Pancreas (tissue), 10 donors: Measurements from ENCODE around the gene ROBO1. TPM values are rescaled to one million over a fixed set of nuclear protein-coding genes. Genes with fewer than 3 reads are reported as not detected.

Source experiments
- ATAC-seq, 4 donors: fragments of 200-7000 bp; cut with Tn5 transposase; one replicate each; pipeline versions ENCODE4 v1.8.0 to v1.9.1; 2020; ENCODE audit warnings: mild to moderate bottlenecking in 4 of 4, moderate library complexity in 4 of 4
- DNase-seq, 6 donors: peaks; one replicate each; pipeline ENCODE4 v3.0.0-alpha.2; 2020
- FAIRE-seq: peaks from 2 replicates; lab custom pipeline; 2012; peaks lifted over from hg19 to GRCh38; lab: Jason Lieb, UNC
- H3K27ac ChIP-seq, 4 donors: fragments of 200-600 bp; sonication (generic); 1 replicate in 3 of 4; 2 replicates in 1 of 4; pipeline versions ENCODE4 v1.5.0 to v1.8.0; 2020
- H3K27me3 ChIP-seq, 4 donors: fragments of 200-600 bp; one replicate each; pipeline ENCODE4 v1.8.0; 2021
- H3K36me3 ChIP-seq, 3 donors: fragments of 200-600 bp; sonication (generic) in 1 of 3; one replicate each; pipeline versions ENCODE4 v1.5.0 to v1.8.0; 2020 to 2021
- H3K4me1 ChIP-seq, 3 donors: fragments of 200-600 bp; one replicate each; pipeline ENCODE4 v1.8.0; 2021
- H3K4me3 ChIP-seq, 4 donors: fragments of 200-600 bp; sonication (generic) in 2 of 4; one replicate each; pipeline versions ENCODE4 v1.5.0 to v1.8.0; 2020 to 2021
- H3K9me3 ChIP-seq, 4 donors: fragments of 200-600 bp; one replicate each; pipeline ENCODE4 v1.8.0; 2021
- CTCF ChIP-seq, 4 donors: fragments of 200-600 bp; sonication (generic) in 3 of 4; IDR thresholded peaks; one replicate each; pipeline versions ENCODE4 v1.5.0 to v1.8.0; 2021; ENCODE audit warnings: antibody characterized with exemption in 4 of 4
- WGBS, 2 donors: extraction: QIAGEN DNeasy Blood & Tissue Kit; methylation state at CpG; one replicate each; pipeline ENCODE4 v1.1.7; 2013; 5-methylcytosine and 5-hydroxymethylcytosine counted together
- intact Hi-C, 3 donors: fragments of 100-400 bp; cut with DNase I; formaldehyde crosslinking; loops; one replicate each; pipeline versions ENCODE4 v1.11.1 to v1.14.2; 2022
- polyA plus RNA-seq, 2 donors: library from polyadenylated mRNA; stranded (reverse); fragments of 200-250 nt; gene quantifications; one replicate each; pipeline ENCODE4 v1.2.3, GENCODE V29; 2013
- total RNA-seq, 6 donors: library from RNA; stranded (reverse); fragmentation: NEBNext Ultra II Directional in 4 of 6; extraction: Animal tissue kit (Norgen Biotek cat#: 25700) in 4 of 6; gene quantifications; one replicate each; pipeline versions ENCODE4 v1.2.1 to v1.2.4, GENCODE V29; 2021 to 2023
- donor health status: healthy with polysubstance abuse.
- donor health status: DM: no; HTN: no; CAD: no; lungs with moderate emphysema.
- donor health status: DM: no; HTN: no; CAD: no.
- donor health status: control.
- donor health status: control.
- donor health status: Bipolar disorder and iron deficiency.
- donor health status: DM: yes; HTN: yes; CAD: no.
- donor health status: DM: no; HTN: no; CAD: no.
- donor health status: DM: no; HTN: no; CAD: no.
- donor health status: DM: yes; HTN: yes; CAD: no.

Gene ROBO1
- total and polyA plus RNA-seq, 8 donors, result 0.51 to 8.5 (median 2.8) TPM

- no peak for DNase-seq
- Histone ChIP-seq H3K36me3 (no peaks in the 10 kb centered on the region), H3K27ac (no peak overlapping the region), H3K4me1 (no peaks in the 10 kb centered on the region), H3K4me3 (no peak overlapping the region), H3K27me3 (no peaks in the 10 kb centered on the region), H3K9me3 (no peaks in the 10 kb centered on the region)
- no peak for TF ChIP-seq CTCF (IDR thresholded peaks at IDR 0.05)
- FAIRE-seq, result no peak
- intact Hi-C loops, result no loop called here
- ATAC-seq, result no peak
Measured at GRCh38 chr3:79157191-79157590, 610.6 kb downstream of the ROBO1 start.

DNA sequence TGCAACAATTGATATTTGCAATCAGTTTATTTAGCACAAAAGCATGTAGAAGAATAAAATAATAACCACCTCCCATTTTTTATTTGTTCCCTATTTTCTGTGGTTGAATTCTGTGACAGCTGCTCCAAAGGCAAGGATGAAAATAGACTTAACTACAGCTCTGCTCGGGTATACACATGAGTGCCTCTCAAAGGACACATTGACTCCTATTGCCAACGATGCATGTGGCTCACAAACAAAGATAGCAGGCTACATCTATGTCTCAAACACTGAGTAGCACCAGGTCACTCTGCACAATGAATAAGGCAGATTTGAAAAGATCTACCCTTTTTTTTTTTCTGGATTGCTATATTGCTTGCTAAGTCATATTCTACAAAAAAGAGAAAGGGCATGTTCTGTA lies 612.9 kb downstream of the ROBO1 start:
- Histone ChIP-seq H3K36me3 (no peaks in the 10 kb centered on the region), H3K27me3 (no peaks in the 10 kb centered on the region), H3K4me1 (no peaks in the 10 kb centered on the region), H3K27ac (no peak overlapping the region), H3K9me3 (no peaks in the 10 kb centered on the region), H3K4me3 (no peak overlapping the region)
- intact Hi-C loops, result no loop called here
- 27 to 30% methylated on average over 2 of the region's 2 CpGs for WGBS, 2 donors
- no peak for FAIRE-seq
- ATAC-seq, result no peak
- no peak for TF ChIP-seq CTCF (IDR thresholded peaks at IDR 0.05)
- DNase-seq, result no peak

GRCh38 chr3:79148786-79149185 lies 619.0 kb downstream of the ROBO1 start:
- no peak for ATAC-seq
- no peaks in the 10 kb centered on the region for H3K4me1 ChIP-seq

DNA sequence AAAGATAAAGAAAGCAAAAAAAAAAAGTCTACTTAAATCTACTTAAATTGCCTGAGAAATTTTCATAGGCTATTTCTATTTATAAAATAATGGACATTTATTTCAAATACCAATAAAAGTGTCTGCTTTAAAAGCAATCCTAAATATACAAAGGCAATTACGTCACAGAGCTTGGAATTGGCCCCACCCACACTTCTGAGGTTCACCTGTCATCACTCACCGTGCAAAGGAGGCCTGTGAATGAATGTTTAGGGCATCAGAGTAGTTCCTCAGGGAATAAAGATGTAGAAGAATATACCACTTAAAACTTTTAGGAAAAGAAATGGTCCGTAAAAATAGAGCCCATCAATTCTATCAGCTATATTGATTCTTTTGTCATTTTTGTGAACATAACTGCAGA lies 621.8 kb downstream of the ROBO1 start:
- Histone ChIP-seq H3K27ac (no peak overlapping the region), H3K4me3 (no peak overlapping the region), H3K4me1 (no peaks in the 10 kb centered on the region), H3K27me3 (no peaks in the 10 kb centered on the region), H3K36me3 (no peaks in the 10 kb centered on the region), H3K9me3 (no peaks in the 10 kb centered on the region)
- FAIRE-seq, result no peak
- DNase-seq, result no peak
- no peak for TF ChIP-seq CTCF (IDR thresholded peaks at IDR 0.05)
- intact Hi-C loops, result no loop called here
- 49 to 58% methylated on average over 3 of the region's 3 CpGs for WGBS, 2 donors
- no peak for ATAC-seq

More at GRCh38 chr3:79148786-79149185, 619.0 kb downstream of the ROBO1 start:
- no peaks in the 10 kb centered on the region for H3K9me3 ChIP-seq
- no peak overlapping the region for H3K4me3 ChIP-seq
- DNase-seq, result no peak
- intact Hi-C loops, result no loop called here
- no peaks in the 10 kb centered on the region for H3K36me3 ChIP-seq
- no peaks in the 10 kb centered on the region for H3K27me3 ChIP-seq
- no peak overlapping the region for H3K27ac ChIP-seq
- no peak for FAIRE-seq
- WGBS, 2 donors, result 72 to 83% methylated on average over 2 of the region's 2 CpGs
- TF ChIP-seq CTCF (IDR thresholded peaks at IDR 0.05), result no peak

GRCh38 chr3:79140708-79141107 lies 627.1 kb downstream of the ROBO1 start:
- no peaks in the 10 kb centered on the region for H3K27me3 ChIP-seq
- no peak for FAIRE-seq
- no peak overlapping the region for H3K4me3 ChIP-seq
- DNase-seq, result no peak
- WGBS, 2 donors, result 60 to 69% methylated on average over 3 of the region's 3 CpGs
- ATAC-seq, result no peak
- no peak for TF ChIP-seq CTCF (IDR thresholded peaks at IDR 0.05)
- no peaks in the 10 kb centered on the region for H3K36me3 ChIP-seq
- H3K27ac ChIP-seq, result no peak overlapping the region
- intact Hi-C loops, result no loop called here
- H3K4me1 ChIP-seq, result no peaks in the 10 kb centered on the region
- no peaks in the 10 kb centered on the region for H3K9me3 ChIP-seq
